ENCODE measurements around the gene VDAC1. TPM values are rescaled to one million over a fixed set of nuclear protein-coding genes. Genes with fewer than 3 reads are reported as not detected.
"Not testable (repeated sequence)": the region's sequence is repeated elsewhere in the genome, so short reads cannot be mapped to it uniquely, and the experiment has no call there.

The VDAC1 gene
- total RNA-seq, 1 donor from 2014 or later, result 119 TPM

- Mint-ChIP-seq H3K36me3 (ENCODE audit: unreplicated experiment) (no peaks in the 10 kb centered on the region), H3K4me1 (ENCODE audit: unreplicated experiment) (no peaks in the 10 kb centered on the region), H3K4me3 (ENCODE audit: unreplicated experiment) (no peak overlapping the region), H3K27me3 (ENCODE audit: unreplicated experiment) (peaks cover 5% of the 10 kb centered on the region), H3K9me3 (ENCODE audit: unreplicated experiment) (no peaks in the 10 kb centered on the region), H3K27ac (ENCODE audit: unreplicated experiment) (no peak overlapping the region)
- no peak for TF ChIP-seq CTCF (IDR thresholded peaks at IDR 0.05)
- no peak for DNase-seq (ENCODE audit: extremely low spot score, unreplicated experiment)
These were observed 63.1 kb downstream of the VDAC1 start for GRCh38 chr5:133941456-133942196.

GRCh38 chr5:133939668-133940067, 65.1 kb downstream of the VDAC1 start:
- DNase-seq (ENCODE audit: extremely low spot score, unreplicated experiment), result no peak
- Mint-ChIP-seq H3K27ac (ENCODE audit: unreplicated experiment) (no peak overlapping the region), H3K9me3 (ENCODE audit: unreplicated experiment) (no peaks in the 10 kb centered on the region), H3K4me3 (ENCODE audit: unreplicated experiment) (no peak overlapping the region), H3K27me3 (ENCODE audit: unreplicated experiment) (peaks cover 2% of the 10 kb centered on the region), H3K36me3 (ENCODE audit: unreplicated experiment) (no peaks in the 10 kb centered on the region), H3K4me1 (ENCODE audit: unreplicated experiment) (peaks cover 3% of the 10 kb centered on the region)
- no peak for TF ChIP-seq CTCF (IDR thresholded peaks at IDR 0.05)

- H3K27me3 Mint-ChIP-seq (ENCODE audit: unreplicated experiment), result peaks cover 2% of the 10 kb centered on the region
- peaks cover 3% of the 10 kb centered on the region for H3K4me1 Mint-ChIP-seq (ENCODE audit: unreplicated experiment)
- no peaks in the 10 kb centered on the region for H3K9me3 Mint-ChIP-seq (ENCODE audit: unreplicated experiment)
- TF ChIP-seq CTCF (IDR thresholded peaks at IDR 0.05), result no peak
- no peak for DNase-seq (ENCODE audit: extremely low spot score, unreplicated experiment)
- H3K4me3 Mint-ChIP-seq (ENCODE audit: unreplicated experiment), result no peak overlapping the region
- no peaks in the 10 kb centered on the region for H3K36me3 Mint-ChIP-seq (ENCODE audit: unreplicated experiment)
- no peak overlapping the region for H3K27ac Mint-ChIP-seq (ENCODE audit: unreplicated experiment)
These were observed 65.8 kb downstream of the VDAC1 start for GRCh38 chr5:133938929-133939328.

- H3K27ac Mint-ChIP-seq (ENCODE audit: unreplicated experiment), result no peak overlapping the region
- no peaks in the 10 kb centered on the region for H3K9me3 Mint-ChIP-seq (ENCODE audit: unreplicated experiment)
- peaks cover 3% of the 10 kb centered on the region for H3K4me1 Mint-ChIP-seq (ENCODE audit: unreplicated experiment)
- H3K27me3 Mint-ChIP-seq (ENCODE audit: unreplicated experiment), result peaks cover 2% of the 10 kb centered on the region
- no peaks in the 10 kb centered on the region for H3K36me3 Mint-ChIP-seq (ENCODE audit: unreplicated experiment)
- H3K4me3 Mint-ChIP-seq (ENCODE audit: unreplicated experiment), result no peak overlapping the region
- no peak for TF ChIP-seq CTCF (IDR thresholded peaks at IDR 0.05)
- no peak for DNase-seq (ENCODE audit: extremely low spot score, unreplicated experiment)
These were observed 66.5 kb downstream of the VDAC1 start for GRCh38 chr5:133938039-133938821.

- H3K27ac Mint-ChIP-seq (ENCODE audit: unreplicated experiment); H3K4me1 Mint-ChIP-seq (ENCODE audit: unreplicated experiment); H3K36me3 Mint-ChIP-seq (ENCODE audit: unreplicated experiment); H3K9me3 Mint-ChIP-seq (ENCODE audit: unreplicated experiment); H3K4me3 Mint-ChIP-seq (ENCODE audit: unreplicated experiment); H3K27me3 Mint-ChIP-seq (ENCODE audit: unreplicated experiment); DNase-seq (ENCODE audit: extremely low spot score, unreplicated experiment): not testable (repeated sequence)
These were observed 67.1 kb downstream of the VDAC1 start for GRCh38 chr5:133937628-133938027.

Data from osteocyte (in vitro differentiated cells).